Colonic mucosa (tissue), 4 donors: ENCODE results near the gene SLC44A2. TPM values are rescaled to one million over a fixed set of nuclear protein-coding genes. Genes with fewer than 3 reads are reported as not detected.

ENCODE experiments used
- DNase-seq: peaks from one replicate; pipeline ENCODE4 v3.0.0-alpha.2; 2020
- H3K27ac ChIP-seq: fragments of 200-600 bp; one replicate; pipeline ENCODE4 v1.8.0; 2021
- H3K27me3 ChIP-seq: fragments of 200-600 bp; one replicate; pipeline ENCODE4 v1.8.0; 2021
- H3K36me3 ChIP-seq: fragments of 200-600 bp; one replicate; pipeline ENCODE4 v1.8.0; 2021
- H3K4me1 ChIP-seq: fragments of 200-600 bp; one replicate; pipeline ENCODE4 v1.8.0; 2021; ENCODE audit warnings: mild to moderate bottlenecking
- H3K4me3 ChIP-seq: fragments of 200-600 bp; one replicate; pipeline ENCODE4 v1.8.0; 2021
- H3K9ac ChIP-seq, 2 donors: one replicate each; pipeline ENCODE4 v1.7.0; 2013; ENCODE audit warnings: control low read depth in 2 of 2, low read depth in 2 of 2, low read length in 2 of 2
- H3K9me3 ChIP-seq: fragments of 200-600 bp; one replicate; pipeline ENCODE4 v1.8.0; 2021
- CTCF ChIP-seq: fragments of 200-600 bp; IDR thresholded peaks from one replicate; pipeline ENCODE4 v1.8.0; 2022; ENCODE audit warnings: antibody characterized with exemption, mild to moderate bottlenecking
- intact Hi-C: fragments of 100-400 bp; cut with DNase I; formaldehyde crosslinking; loops from one replicate; pipeline ENCODE4 v1.14.1; 2022
- total RNA-seq, 2 donors: library from RNA; stranded (reverse); fragmentation: NEBNext Ultra II Directional in 1 of 2; extraction: Animal tissue kit (Norgen Biotek cat#: 25700) in 1 of 2; gene quantifications; one replicate each; pipeline ENCODE4 v1.2.1, GENCODE V29; 2021
- donor health status: healthy.
- donor health status: DM: no; HTN: no; CAD: no.
- donor health status: DM: no; HTN: no; CAD: no.

SLC44A2 gene
- total RNA-seq, 2 donors from 2014 or later: 87.1 to 137 TPM

DNA sequence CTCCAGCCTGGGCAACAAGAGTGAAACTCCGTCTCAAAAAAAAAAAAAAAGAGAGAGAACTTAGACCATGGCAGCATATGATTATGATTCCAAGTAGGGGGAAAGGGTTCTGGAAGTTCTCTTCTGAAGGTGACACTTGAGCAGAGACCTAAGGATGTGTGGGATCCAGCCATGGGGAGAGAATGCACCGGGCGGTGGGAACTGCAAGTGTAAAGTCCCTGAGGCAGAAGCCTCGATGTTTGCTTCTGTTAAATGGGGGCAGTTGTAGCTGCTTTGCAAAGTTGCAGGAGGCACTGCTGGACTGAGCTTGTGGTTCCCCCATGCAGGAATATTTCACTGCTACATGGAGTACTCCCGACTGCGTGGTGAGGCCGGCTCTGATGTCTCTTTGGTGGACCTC lies 9.1 kb downstream of the SLC44A2 start:
- H3K4me3 ChIP-seq: no peak overlapping the region
- no peak overlapping the region for H3K9ac ChIP-seq
- H3K27ac ChIP-seq: no peak overlapping the region
- no peak for DNase-seq
- peaks cover 11% of the 10 kb centered on the region for H3K36me3 ChIP-seq
- TF ChIP-seq CTCF: no peak
- intact Hi-C loops: no loop called here
- no peaks in the 10 kb centered on the region for H3K9me3 ChIP-seq
- H3K27me3 ChIP-seq: no peaks in the 10 kb centered on the region
- H3K4me1 ChIP-seq: no peaks in the 10 kb centered on the region

GRCh38 chr19:10634963-10635362 lies 9.6 kb downstream of the SLC44A2 start:
- intact Hi-C loops: no loop called here
- no peak for DNase-seq
- H3K9ac ChIP-seq: no peak overlapping the region
- H3K27ac ChIP-seq: no peak overlapping the region
- no peaks in the 10 kb centered on the region for H3K9me3 ChIP-seq
- H3K4me1 ChIP-seq: no peaks in the 10 kb centered on the region
- TF ChIP-seq CTCF: no peak
- H3K36me3 ChIP-seq: peaks cover 11% of the 10 kb centered on the region
- H3K27me3 ChIP-seq: no peaks in the 10 kb centered on the region
- no peak overlapping the region for H3K4me3 ChIP-seq

DNA sequence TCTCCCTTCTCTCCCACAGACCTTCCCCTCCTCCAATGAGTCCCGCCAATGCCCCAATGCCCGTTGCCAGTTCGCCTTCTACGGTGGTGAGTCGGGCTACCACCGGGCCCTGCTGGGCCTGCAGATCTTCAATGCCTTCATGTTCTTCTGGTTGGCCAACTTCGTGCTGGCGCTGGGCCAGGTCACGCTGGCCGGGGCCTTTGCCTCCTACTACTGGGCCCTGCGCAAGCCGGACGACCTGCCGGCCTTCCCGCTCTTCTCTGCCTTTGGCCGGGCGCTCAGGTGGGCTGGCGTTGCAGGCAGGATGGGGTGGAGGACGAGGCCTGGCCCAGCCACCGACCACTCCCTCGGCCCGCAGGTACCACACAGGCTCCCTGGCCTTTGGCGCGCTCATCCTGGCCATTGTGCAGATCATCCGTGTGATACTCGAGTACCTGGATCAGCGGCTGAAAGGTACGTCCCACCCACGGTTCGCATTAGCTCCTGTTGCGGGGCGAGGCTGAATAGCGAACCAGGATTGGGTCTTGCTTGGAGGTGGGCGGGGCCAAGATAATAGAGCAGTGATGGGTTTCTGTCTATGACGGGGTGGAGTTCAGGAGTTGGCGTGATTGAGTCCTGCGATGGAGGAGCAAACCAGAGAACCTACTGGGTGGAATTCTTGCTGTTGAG lies 11.1 kb downstream of the SLC44A2 start:
- H3K36me3 ChIP-seq: peaks cover 11% of the 10 kb centered on the region
- H3K27me3 ChIP-seq: no peaks in the 10 kb centered on the region
- no peaks in the 10 kb centered on the region for H3K4me1 ChIP-seq
- no peak for TF ChIP-seq CTCF
- H3K9ac ChIP-seq: no peak overlapping the region
- no peak for DNase-seq
- H3K9me3 ChIP-seq: no peaks in the 10 kb centered on the region
- no peak overlapping the region for H3K27ac ChIP-seq
- intact Hi-C loops: no loop called here
- H3K4me3 ChIP-seq: no peak overlapping the region

- intact Hi-C loops: no loop called here
- no peaks in the 10 kb centered on the region for H3K4me1 ChIP-seq
- no peak overlapping the region for H3K9ac ChIP-seq
- peaks cover 11% of the 10 kb centered on the region for H3K36me3 ChIP-seq
- no peak for TF ChIP-seq CTCF
- H3K9me3 ChIP-seq: no peaks in the 10 kb centered on the region
- no peak overlapping the region for H3K27ac ChIP-seq
- no peak for DNase-seq
- H3K27me3 ChIP-seq: no peaks in the 10 kb centered on the region
- H3K4me3 ChIP-seq: no peak overlapping the region
These were observed 12.5 kb downstream of the SLC44A2 start for GRCh38 chr19:10637894-10638293.

DNA sequence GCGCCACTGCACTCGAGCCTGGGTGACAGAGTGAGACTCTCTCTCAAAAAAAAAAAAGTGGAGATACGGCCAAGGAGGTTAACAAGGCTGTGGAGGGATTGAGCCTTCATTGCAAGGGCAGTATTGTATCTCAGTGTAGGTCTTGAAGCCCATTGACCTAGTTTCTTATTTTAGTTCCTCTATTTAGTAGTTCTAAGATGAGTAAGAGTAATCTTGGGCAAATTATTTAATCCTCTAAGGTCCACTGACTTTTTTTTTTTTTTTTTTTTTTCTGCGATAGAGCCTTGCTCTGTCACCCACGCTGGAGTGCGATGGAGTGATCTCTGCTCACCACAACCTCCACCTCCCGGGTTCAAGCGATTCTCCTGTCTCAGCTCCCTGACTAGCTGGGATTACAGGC lies 14.5 kb downstream of the SLC44A2 start:
- Histone ChIP-seq H3K4me1 (no peaks in the 10 kb centered on the region), H3K9ac (no peak overlapping the region), H3K4me3 (no peak overlapping the region), H3K36me3 (peaks cover 4% of the 10 kb centered on the region), H3K27ac (no peak overlapping the region), H3K9me3 (no peaks in the 10 kb centered on the region), H3K27me3 (no peaks in the 10 kb centered on the region)
- no peak for DNase-seq
- intact Hi-C loops: no loop called here
- no peak for TF ChIP-seq CTCF
